ENCODE measurements around the gene KIAA0408.

Gene KIAA0408

GRCh38 chr6:127456465-127456864 lies 2.7 kb downstream of the KIAA0408 start:
- TF ChIP-seq CTCF (IDR thresholded peaks at IDR 0.05; ENCODE audit: borderline replicate concordance, insufficient read depth, low read depth, low read length), result no peak
- no peak overlapping the region for H3K4me3 ChIP-seq (ENCODE audit: low read depth, low read length)

- no peak for TF ChIP-seq CTCF (IDR thresholded peaks at IDR 0.05; ENCODE audit: borderline replicate concordance, insufficient read depth, low read depth, low read length)
Observed at GRCh38 chr6:127453845-127454619, 5.2 kb downstream of the KIAA0408 start.

GRCh38 chr6:127452803-127453202 lies 6.4 kb downstream of the KIAA0408 start:
- no peak for TF ChIP-seq CTCF (IDR thresholded peaks at IDR 0.05; ENCODE audit: borderline replicate concordance, insufficient read depth, low read depth, low read length)
- no peak overlapping the region for H3K4me3 ChIP-seq (ENCODE audit: low read depth, low read length)

More at GRCh38 chr6:127453845-127454619, 5.2 kb downstream of the KIAA0408 start:
- H3K4me3 ChIP-seq (ENCODE audit: low read depth, low read length), result no peak overlapping the region

GRCh38 chr6:127451388-127451787 lies 7.8 kb downstream of the KIAA0408 start:
- no peak overlapping the region for H3K4me3 ChIP-seq (ENCODE audit: low read depth, low read length)
- no peak for TF ChIP-seq CTCF (IDR thresholded peaks at IDR 0.05; ENCODE audit: borderline replicate concordance, insufficient read depth, low read depth, low read length)

- no peak overlapping the region for H3K4me3 ChIP-seq (ENCODE audit: low read depth, low read length)
- TF ChIP-seq CTCF (IDR thresholded peaks at IDR 0.05; ENCODE audit: borderline replicate concordance, insufficient read depth, low read depth, low read length), result no peak
Observed at GRCh38 chr6:127447780-127448179, 11.4 kb downstream of the KIAA0408 start.

- no peak for TF ChIP-seq CTCF (IDR thresholded peaks at IDR 0.05; ENCODE audit: borderline replicate concordance, insufficient read depth, low read depth, low read length)
- no peak overlapping the region for H3K4me3 ChIP-seq (ENCODE audit: low read depth, low read length)
Observed at GRCh38 chr6:127446356-127446755, 12.8 kb downstream of the KIAA0408 start.

GRCh38 chr6:127441881-127442280 lies 17.3 kb downstream of the KIAA0408 start:
- no peak for TF ChIP-seq CTCF (IDR thresholded peaks at IDR 0.05; ENCODE audit: borderline replicate concordance, insufficient read depth, low read depth, low read length)
- no peak overlapping the region for H3K4me3 ChIP-seq (ENCODE audit: low read depth, low read length)
